ENCODE data around the gene AK1. TPM values are rescaled to one million over a fixed set of nuclear protein-coding genes. Genes with fewer than 3 reads are reported as not detected.

The AK1 gene
- total and polyA plus RNA-seq, 10 of the 15 experiments (the other 5 are each of a cell fraction or from before 2014, with no cell fraction given): 0.23 to 3.1 (median 1.8) TPM

GRCh38 chr9:127866535-127866934 is 10.9 kb downstream of the AK1 start:
- Histone ChIP-seq H3K4me3 (no peak overlapping the region), H3K4me1 (ENCODE audit: control insufficient read depth, insufficient read depth, low read length) (peaks cover 31% of the 10 kb centered on the region), H3K79me2 (ENCODE audit: control insufficient read depth, insufficient read depth, low read length) (no peaks in the 10 kb centered on the region), H3K27me3 (replicated peaks in 1 of 2; ENCODE audit: control insufficient read depth in 2 of 2, insufficient read depth in 2 of 2, low read length in 1 of 2) (no peaks in the 10 kb centered on the region), H3K4me2 (ENCODE audit: control insufficient read depth, insufficient read depth) (no peak overlapping the region), H3K9ac (ENCODE audit: control insufficient read depth, insufficient read depth, low read length) (no peak overlapping the region), H2AFZ (ENCODE audit: control insufficient read depth, low read depth, low read length) (no peak overlapping the region), H3K9me3 (replicated peaks; ENCODE audit: control insufficient read depth, insufficient read depth, low read length) (no peaks in the 10 kb centered on the region), H3K36me3 (ENCODE audit: control insufficient read depth in 2 of 2, insufficient read depth in 2 of 2, low read length in 1 of 2) (no peaks in the 10 kb centered on the region), H3K27ac (ENCODE audit: control insufficient read depth, insufficient read depth) (no peak overlapping the region), H4K20me1 (ENCODE audit: control insufficient read depth, insufficient read depth) (no peaks in the 10 kb centered on the region)
- FAIRE-seq (no peak), DNase-seq (ENCODE audit: low read depth, low spot score) (no peak), ATAC-seq (peak; percentile 53)
- RAD21 ChIA-PET (ENCODE audit: unreplicated experiment): interaction anchor here (3.2 kb wide), 1 partner anchor 131 kb away, joined by 15 read pairs; the partner anchor contains the start of gene TOR2A
- CTCF ChIA-PET: interaction anchor here (1.1 to 2.6 kb wide), 3 partner anchors 79 to 131 kb away, joined by 3 to 11 read pairs (median 8); partner anchors contain the start of gene TOR2A
- BruUV-seq (replicated peaks): no TSS peak
- TF ChIP-seq CEBPB (IDR thresholded peaks at IDR 0.05; ENCODE audit: borderline replicate concordance in 1 of 2, low read depth in 2 of 2, low read length in 2 of 2): no peak
- peak; percentile 67 to 80 for TF ChIP-seq BHLHE40 (IDR thresholded peaks at IDR 0.05; ENCODE audit: borderline replicate concordance in 1 of 2, low read depth in 2 of 2, low read length in 1 of 2)
- TF ChIP-seq RUNX3 (IDR thresholded peaks at IDR 0.05; ENCODE audit: low read length): 0 out of 2 replicates have a peak, but pooled peaks have one; percentile 24
- TF ChIP-seq, protein P1, sequence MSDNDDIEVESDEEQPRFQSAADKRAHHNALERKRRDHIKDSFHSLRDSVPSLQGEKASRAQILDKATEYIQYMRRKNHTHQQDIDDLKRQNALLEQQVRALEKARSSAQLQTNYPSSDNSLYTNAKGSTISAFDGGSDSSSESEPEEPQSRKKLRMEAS (IDR thresholded peaks at IDR 0.05; ENCODE audit: low read depth, low read length): no peak
- TF ChIP-seq NFYA (IDR thresholded peaks at IDR 0.05; ENCODE audit: borderline replicate concordance, low read depth, low read length): no peak
- TF ChIP-seq USF2 (IDR thresholded peaks at IDR 0.05; ENCODE audit: borderline replicate concordance, low read depth, low read length): peak; percentile 29
- TF ChIP-seq CREB1 (IDR thresholded peaks at IDR 0.05; ENCODE audit: low read depth): 0 out of 2 replicates have a peak, but pooled peaks have one; percentile 19
- TF ChIP-seq, protein P2, sequence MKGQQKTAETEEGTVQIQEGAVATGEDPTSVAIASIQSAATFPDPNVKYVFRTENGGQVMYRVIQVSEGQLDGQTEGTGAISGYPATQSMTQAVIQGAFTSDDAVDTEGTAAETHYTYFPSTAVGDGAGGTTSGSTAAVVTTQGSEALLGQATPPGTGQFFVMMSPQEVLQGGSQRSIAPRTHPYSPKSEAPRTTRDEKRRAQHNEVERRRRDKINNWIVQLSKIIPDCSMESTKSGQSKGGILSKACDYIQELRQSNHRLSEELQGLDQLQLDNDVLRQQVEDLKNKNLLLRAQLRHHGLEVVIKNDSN (IDR thresholded peaks at IDR 0.05; ENCODE audit: borderline replicate concordance, extremely low read length, insufficient read depth, low read depth, low read length): peak; percentile 54
- peak; percentile 28; the same call in 1 of the 2 replicates for TF ChIP-seq ATF7 (IDR thresholded peaks at IDR 0.05; ENCODE audit: low read depth)
- TF ChIP-seq RAD51 (IDR thresholded peaks at IDR 0.05): peak; percentile 81
- peak; percentile 2 for TF ChIP-seq FOS (IDR thresholded peaks at IDR 0.05; ENCODE audit: borderline replicate concordance, extremely low read depth, insufficient read length)
- peak; percentile 93 for TF ChIP-seq MEF2B (IDR thresholded peaks at IDR 0.05; ENCODE audit: partially characterized antibody, poor library complexity, severe bottlenecking)
- no peak for TF ChIP-seq POLR2A (IDR thresholded peaks at IDR 0.05; ENCODE audit: low read depth, low read length)
- intact Hi-C loops (cut with micrococcal nuclease; ENCODE audit: unreplicated experiment) (loop anchor here (5.0 kb wide), 1 partner anchor 79 kb away; the partner anchor contains the start of gene CDK9), in situ Hi-C loops (cut with MboI) (no loop called here)
- POLR2A ChIA-PET: no interaction called here
- 8% methylated on average over 13 of the region's 13 CpGs for WGBS (ENCODE audit: insufficient coverage, insufficient replicate concordance, low lambda C conversion rate, missing lambda C conversion rate)
- SMC1A ChIA-PET (ENCODE audit: uncharacterized antibody, unreplicated experiment): interaction anchor here (1.8 to 2.0 kb wide), 2 partner anchors 11 to 55 kb away, joined by 4 to 7 read pairs; no protein-coding TSS in a partner anchor

All from GM12878 (cell line).